K562 (cell line): ENCODE data around the gene ANTKMT. TPM values are rescaled to one million over a fixed set of nuclear protein-coding genes. Genes with fewer than 3 reads are reported as not detected.

Source experiments
- ARID3A ChIP-seq: IDR thresholded peaks from 2 replicates; pipeline ENCODE4 v1.6.1; 2012; ENCODE audit warnings: low read depth, low read length, improper control_type of control experiment, borderline replicate concordance
- ARID4B ChIP-seq: sonication (generic); formaldehyde crosslinking; IDR thresholded peaks from 2 replicates; pipeline ENCODE4 v1.8.0; 2022; ENCODE audit warnings: mild to moderate bottlenecking, missing genetic modification reagents
- BRD9 ChIP-seq: fragments of 450-650 bp; IDR thresholded peaks from 2 replicates; pipeline ENCODE4 v1.6.1; 2018; ENCODE audit warnings: low read depth; ENCODE audit not compliant: partially characterized antibody
- CREBBP ChIP-seq: IDR thresholded peaks from one replicate; pipeline ENCODE4 v1.6.1; 2012; ENCODE audit warnings: low read depth, mild to moderate bottlenecking, control low read depth, inconsistent platforms, low read length
- CREM ChIP-seq: IDR thresholded peaks from 2 replicates; pipeline ENCODE4 v1.6.1; 2014; ENCODE audit warnings: antibody characterized with exemption, low read depth
- DPF2 ChIP-seq: fragments of 450-650 bp; IDR thresholded peaks from 2 replicates; pipeline ENCODE4 v1.6.1; 2016
- GABPB1 ChIP-seq: sonication (generic); formaldehyde crosslinking; IDR thresholded peaks from 2 replicates; pipeline ENCODE4 v1.8.0; 2022; ENCODE audit warnings: mild to moderate bottlenecking, missing genetic modification reagents
- HCFC1 ChIP-seq: IDR thresholded peaks from 2 replicates; pipeline ENCODE4 v1.6.1; 2012; ENCODE audit warnings: low read depth, low read length, improper control_type of control experiment
- HMG20A ChIP-seq: fragments of 450-650 bp; formaldehyde crosslinking; conservative IDR thresholded peaks from 2 replicates; pipeline ENCODE4 v1.4.0; 2020; ENCODE audit warnings: mild to moderate bottlenecking, mixed read lengths
- KLF6 ChIP-seq: fragments of 250-450 bp; sonication (Bioruptor Pico); IDR thresholded peaks from 2 replicates; pipeline ENCODE4 v1.4.0; 2020; ENCODE audit warnings: mild to moderate bottlenecking, moderate library complexity, borderline replicate concordance
- MTA1 ChIP-seq: fragments of 450-650 bp; IDR thresholded peaks from 2 replicates; pipeline ENCODE4 v1.6.1; 2017; ENCODE audit warnings: borderline replicate concordance
- SMAD4 ChIP-seq: fragments of 250-450 bp; sonication (Bioruptor Pico); conservative IDR thresholded peaks from 2 replicates; pipeline ENCODE4 v1.8.0; 2021; ENCODE audit warnings: inconsistent platforms, mild to moderate bottlenecking, moderate library complexity
- ZC3H4 ChIP-seq: sonication (generic); formaldehyde crosslinking; IDR thresholded peaks from 2 replicates; pipeline ENCODE4 v1.9.0; 2021; ENCODE audit warnings: missing genetic modification reagents, borderline replicate concordance
- ZNF280A ChIP-seq: fragments of 450-650 bp; IDR thresholded peaks from 2 replicates; pipeline ENCODE4 v1.6.1; 2018; ENCODE audit warnings: mild to moderate bottlenecking, low read depth; ENCODE audit not compliant: partially characterized antibody
- ZNF431 ChIP-seq: sonication (generic); formaldehyde crosslinking; IDR thresholded peaks from 2 replicates; pipeline ENCODE4 v1.8.0; 2022; ENCODE audit warnings: mild to moderate bottlenecking, missing genetic modification reagents
- ZNF717 ChIP-seq: fragments of 250-450 bp; sonication (Bioruptor Pico); IDR thresholded peaks from 2 replicates; pipeline ENCODE4 v1.5.0; 2021
- ZNF766 ChIP-seq: fragments of 200-800 bp; sonication (Bioruptor generic); conservative IDR thresholded peaks from 2 replicates; pipeline ENCODE4 v1.6.1; 2016; ENCODE audit warnings: missing genetic modification characterization, missing compliant biosample characterization
- polyA plus RNA-seq, 8 experiments: library from polyadenylated mRNA; depleted of rRNA in 4 of 8; stranded (reverse) in 5 of 8; unstranded in 3 of 8; fragments of >200 nt; fragmentation: Nextera tagmentation in 2 of 8; fragmentation: Illumina TruSeq in 1 of 8; extraction: Ambion mirVana in 2 of 8; extraction: Trizol in 1 of 8; gene quantifications; 2 replicates each; pipeline versions ENCODE4 v1.2.1 to v1.2.3, GENCODE V29; 2011 to 2014; ENCODE audit warnings: inconsistent platforms in 1 of 8, missing spikeins in 1 of 8
- total RNA-seq, 7 experiments: library from RNA; depleted of rRNA in 6 of 7; stranded (reverse); fragments of >200 nt in 6 of 7; fragmentation: Illumina TruSeq in 2 of 7; extraction: Trizol in 2 of 7; gene quantifications; 2 replicates each; pipeline versions ENCODE4 v1.2.1 to v1.2.3, GENCODE V29; 2011 to 2021; ENCODE audit warnings: low replicate concordance in 1 of 7

ANTKMT gene
- total and polyA plus RNA-seq, 9 of the 15 experiments (the other 6 are each of a cell fraction or from before 2014, with no cell fraction given) = 0.58 to 217 (median 19.1) TPM

GRCh38 chr16:728131-728889, 7.4 kb downstream of the ANTKMT start (continued):
- TF ChIP-seq ARID4B (CRISPR knock-in tag) (peak; percentile 61), KLF6 (no peak), ZNF431 (CRISPR knock-in tag) (peak; percentile 59; the same call in 1 of the 2 replicates), CREM (no peak; the same call in 1 of the 2 replicates), BRD9 (no peak), HMG20A (CRISPR knock-in tag) (no peak), MTA1 (no peak), ZNF766 (CRISPR knock-in tag) (no peak), DPF2 (no peak), ZNF717 (CRISPR knock-in tag) (no peak), GABPB1 (CRISPR knock-in tag) (peak; percentile 57; the same call in 1 of the 2 replicates), ZNF280A (no peak), ZC3H4 (0 out of 2 replicates have a peak, but pooled peaks have one; percentile 22), CREBBP (no peak), ARID3A (no peak), SMAD4 (CRISPR knock-in tag) (no peak), HCFC1 (no peak)
